AG09309 (cell line): ENCODE measurements around the gene LY6G5C.

Source experiments
- DNase-seq: peaks from one replicate; pipeline ENCODE4 v3.0.0-alpha.2; 2010; ENCODE audit warnings: low read depth
- H3K4me3 ChIP-seq: 2 replicates; pipeline ENCODE4 v1.5.1; 2011; ENCODE audit warnings: mild to moderate bottlenecking, low read depth, low read length, moderate library complexity; ENCODE audit not compliant: control insufficient read depth
- CTCF ChIP-seq: IDR thresholded peaks from 2 replicates; pipeline ENCODE4 v1.5.1; 2011; ENCODE audit warnings: mild to moderate bottlenecking, low read depth, low read length, inconsistent platforms; ENCODE audit not compliant: insufficient read depth, control insufficient read depth; ENCODE audit errors: missing control alignments

The LY6G5C gene

GRCh38 chr6:31681135-31681671 lies 336 bp upstream of the LY6G5C start:
- peak overlapping the region; percentile 48 for H3K4me3 ChIP-seq
- TF ChIP-seq CTCF: no peak
- no peak for DNase-seq

DNA sequence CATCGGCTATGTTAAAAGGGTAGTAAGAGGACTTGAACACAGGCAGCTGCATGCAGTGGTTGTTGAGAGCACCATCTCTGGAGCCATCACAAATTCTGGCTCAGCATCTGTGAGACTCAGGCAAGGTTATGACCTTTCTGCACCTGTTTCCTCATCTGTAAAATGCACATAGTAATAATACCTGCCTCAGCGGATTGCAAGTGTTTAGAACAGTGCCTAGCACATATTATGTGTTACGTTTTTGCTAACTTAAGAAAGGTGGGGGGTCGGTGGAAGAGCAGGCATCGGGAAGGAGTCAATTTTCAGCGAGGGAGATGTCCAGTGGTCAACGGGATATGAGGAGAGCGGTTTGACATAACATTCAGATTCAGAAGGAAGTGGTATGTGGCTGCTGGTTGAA lies 2.9 kb downstream of the LY6G5C start:
- no peak overlapping the region for H3K4me3 ChIP-seq
- no peak for DNase-seq
- no peak for TF ChIP-seq CTCF

GRCh38 chr6:31676904-31677303 lies 4.0 kb downstream of the LY6G5C start:
- no peak for TF ChIP-seq CTCF
- no peak for DNase-seq
- H3K4me3 ChIP-seq: no peak overlapping the region

GRCh38 chr6:31676322-31676903 lies 4.5 kb downstream of the LY6G5C start:
- no peak for TF ChIP-seq CTCF
- no peak overlapping the region for H3K4me3 ChIP-seq
- DNase-seq: no peak

DNA sequence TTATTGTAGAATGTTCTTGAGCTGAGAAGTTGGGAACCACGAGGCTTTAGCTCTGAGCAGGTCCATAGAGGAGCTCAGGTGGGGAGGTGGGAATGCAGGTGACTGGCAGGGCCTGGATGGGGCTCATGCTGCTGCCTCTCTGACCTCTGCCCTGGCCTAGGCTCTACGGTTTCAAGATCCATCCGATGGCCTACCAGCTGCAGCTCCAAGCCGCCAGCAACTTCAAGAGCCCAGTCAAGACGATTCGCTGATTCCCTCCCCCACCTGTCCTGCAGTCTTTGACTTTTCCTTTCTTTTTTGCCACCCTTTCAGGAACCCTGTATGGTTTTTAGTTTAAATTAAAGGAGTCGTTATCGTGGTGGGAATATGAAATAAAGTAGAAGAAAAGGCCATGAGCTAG lies 11.2 kb downstream of the LY6G5C start, which contains the start of gene LY6G5B:
Gene LY6G5B, plus strand, starts transcription at position 301 of the 400 bp plus-strand sequence. CDS start 975 bp downstream, outside the sequence.
- H3K4me3 ChIP-seq: no peak within 1 kb of the TSS
- TF ChIP-seq CTCF: no peak
- no peak for DNase-seq

DNA sequence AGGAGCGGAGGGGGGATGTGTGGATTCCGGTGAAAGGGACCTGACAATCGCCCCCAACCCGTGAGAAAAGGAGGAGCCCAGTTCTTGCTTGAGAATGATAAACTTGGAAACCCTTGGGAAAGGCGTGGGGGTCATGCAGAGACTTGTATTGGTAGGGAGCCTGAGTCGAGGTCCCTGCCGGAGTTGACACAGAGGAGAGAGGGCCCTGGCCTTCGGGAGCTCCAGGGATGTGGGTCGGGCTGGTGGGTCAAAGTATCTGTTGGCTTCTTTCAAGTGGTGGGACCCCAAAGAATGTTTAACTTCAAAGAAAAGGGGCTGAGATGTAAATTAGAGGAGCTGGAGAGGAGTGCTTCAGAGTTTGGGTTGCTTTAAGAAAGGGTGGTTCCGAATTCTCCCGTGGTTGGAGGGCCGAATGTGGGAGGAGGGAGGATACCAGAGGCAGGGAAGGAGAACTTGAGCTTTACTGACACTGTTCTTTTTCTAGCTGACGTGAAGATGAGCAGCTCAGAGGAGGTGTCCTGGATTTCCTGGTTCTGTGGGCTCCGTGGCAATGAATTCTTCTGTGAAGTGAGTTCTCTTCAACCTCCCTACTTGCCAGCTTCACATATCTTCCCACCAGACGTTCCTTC lies 14.4 kb downstream of the LY6G5C start:
- peak overlapping the region; percentile 95 for H3K4me3 ChIP-seq
- DNase-seq: no peak
- TF ChIP-seq CTCF: no peak
